ENCODE data around the gene PHLDA3. TPM values are rescaled to one million over a fixed set of nuclear protein-coding genes. Genes with fewer than 3 reads are reported as not detected.

PHLDA3 gene
- total and polyA plus RNA-seq, 8 donors: 11.1 to 82.7 (median 18.1) TPM

DNA sequence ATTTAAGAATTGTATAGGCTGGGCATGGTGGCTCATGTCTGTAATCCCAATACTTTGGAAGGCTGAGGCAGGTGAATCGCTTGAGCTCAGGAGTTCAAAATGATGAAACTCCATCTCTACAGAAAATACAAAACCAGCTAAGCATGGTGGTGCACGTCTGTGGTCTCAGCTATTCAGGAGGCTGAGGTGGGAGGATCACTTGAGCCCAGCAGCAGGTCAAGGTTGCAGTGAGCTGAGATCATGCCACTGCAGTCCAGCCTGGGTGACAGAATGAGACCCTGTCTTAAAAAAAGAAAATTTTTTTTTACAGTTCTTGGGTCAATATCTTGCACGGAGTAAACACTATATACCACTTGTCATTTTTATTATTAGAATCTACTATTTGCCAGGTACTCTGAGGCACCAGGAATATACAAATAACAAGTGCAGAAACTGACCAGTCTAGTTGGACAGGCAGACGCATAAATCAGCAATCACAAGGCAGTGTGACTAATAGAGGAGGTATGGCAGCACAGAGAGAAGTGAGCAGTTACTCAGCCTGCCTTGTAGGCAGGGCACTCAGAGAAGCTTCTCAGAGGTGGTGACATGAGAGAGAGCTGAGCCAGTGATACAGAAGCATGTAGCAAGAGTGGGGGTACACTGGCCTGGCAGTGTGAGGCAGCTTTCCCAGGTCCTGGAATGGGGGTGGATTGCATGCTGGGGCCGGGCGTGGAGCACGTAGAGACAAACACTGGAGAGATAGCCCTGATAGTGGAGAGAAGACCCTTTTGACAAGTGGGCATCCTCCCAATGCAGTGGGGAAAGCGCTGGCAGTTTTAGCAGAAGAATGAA is 8.0 kb downstream of the PHLDA3 start:
- Histone ChIP-seq H3K27me3 (no peaks in the 10 kb centered on the region), H3K36me3 (peaks cover 0 to 19% of the 10 kb centered on the region in 2 donors), H3K4me3 (no peak overlapping the region), H3K9me3 (no peaks in the 10 kb centered on the region), H3K4me1 (peaks cover 36 to 47% of the 10 kb centered on the region in 2 donors), H3K27ac (peak overlapping the region; percentile 64 to 92)
- TF ChIP-seq, protein P1, sequence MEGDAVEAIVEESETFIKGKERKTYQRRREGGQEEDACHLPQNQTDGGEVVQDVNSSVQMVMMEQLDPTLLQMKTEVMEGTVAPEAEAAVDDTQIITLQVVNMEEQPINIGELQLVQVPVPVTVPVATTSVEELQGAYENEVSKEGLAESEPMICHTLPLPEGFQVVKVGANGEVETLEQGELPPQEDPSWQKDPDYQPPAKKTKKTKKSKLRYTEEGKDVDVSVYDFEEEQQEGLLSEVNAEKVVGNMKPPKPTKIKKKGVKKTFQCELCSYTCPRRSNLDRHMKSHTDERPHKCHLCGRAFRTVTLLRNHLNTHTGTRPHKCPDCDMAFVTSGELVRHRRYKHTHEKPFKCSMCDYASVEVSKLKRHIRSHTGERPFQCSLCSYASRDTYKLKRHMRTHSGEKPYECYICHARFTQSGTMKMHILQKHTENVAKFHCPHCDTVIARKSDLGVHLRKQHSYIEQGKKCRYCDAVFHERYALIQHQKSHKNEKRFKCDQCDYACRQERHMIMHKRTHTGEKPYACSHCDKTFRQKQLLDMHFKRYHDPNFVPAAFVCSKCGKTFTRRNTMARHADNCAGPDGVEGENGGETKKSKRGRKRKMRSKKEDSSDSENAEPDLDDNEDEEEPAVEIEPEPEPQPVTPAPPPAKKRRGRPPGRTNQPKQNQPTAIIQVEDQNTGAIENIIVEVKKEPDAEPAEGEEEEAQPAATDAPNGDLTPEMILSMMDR (IDR thresholded peaks at IDR 0.05): no peak
- intact Hi-C loops (cut with DNase I): no loop called here
- DNase-seq (peak in 2 of 4 donors; percentile 61 to 70), ATAC-seq (peak; percentile 82)

- H3K4me1 ChIP-seq: peaks cover 38 to 52% of the 10 kb centered on the region in 2 donors
- no peaks in the 10 kb centered on the region for H3K9me3 ChIP-seq
- no peaks in the 10 kb centered on the region for H3K27me3 ChIP-seq
- DNase-seq (no peak), ATAC-seq (no peak)
- TF ChIP-seq, protein P1 (IDR thresholded peaks at IDR 0.05): no peak
- H3K4me3 ChIP-seq: no peak overlapping the region
- H3K27ac ChIP-seq: no peak overlapping the region
- H3K36me3 ChIP-seq: peaks cover 0 to 6% of the 10 kb centered on the region in 2 donors
- intact Hi-C loops (cut with DNase I): no loop called here
These were observed 9.2 kb downstream of the PHLDA3 start for GRCh38 chr1:201459775-201460174.

- no peak overlapping the region for H3K4me3 ChIP-seq
- TF ChIP-seq, protein P1 (IDR thresholded peaks at IDR 0.05): no peak
- intact Hi-C loops (cut with DNase I): no loop called here
- H3K4me1 ChIP-seq: peaks cover 40 to 53% of the 10 kb centered on the region in 2 donors
- ATAC-seq: no peak
- no peaks in the 10 kb centered on the region for H3K36me3 ChIP-seq
- H3K27ac ChIP-seq: no peak overlapping the region
- H3K9me3 ChIP-seq: no peaks in the 10 kb centered on the region
- no peaks in the 10 kb centered on the region for H3K27me3 ChIP-seq
- DNase-seq: no peak
These were observed 9.9 kb downstream of the PHLDA3 start for GRCh38 chr1:201459052-201459451.

DNA sequence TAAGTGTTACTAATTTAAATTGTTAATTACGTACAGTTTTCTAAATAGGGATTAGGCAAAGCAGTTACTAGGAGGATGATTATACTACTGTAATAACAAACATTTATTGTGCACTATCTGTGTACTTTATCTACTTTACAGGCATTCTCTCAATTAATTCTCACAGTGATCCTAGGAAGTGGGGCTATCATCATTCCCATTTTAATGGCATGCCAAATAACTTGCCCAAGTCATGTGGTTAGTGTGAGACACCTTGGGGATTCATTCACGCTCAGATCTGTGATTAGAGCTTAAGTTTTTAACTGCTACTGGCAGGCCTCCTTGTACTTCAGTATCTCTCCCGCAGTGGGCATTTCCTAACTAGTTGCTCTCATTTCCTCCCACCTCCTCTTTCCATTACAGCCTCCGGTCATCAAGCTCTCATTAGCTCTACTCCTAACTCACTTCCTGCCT is 11.5 kb downstream of the PHLDA3 start:
- Histone ChIP-seq H3K27me3 (no peaks in the 10 kb centered on the region), H3K27ac (peak overlapping the region; percentile 72 to 86), H3K9me3 (no peaks in the 10 kb centered on the region), H3K4me3 (no peak overlapping the region), H3K4me1 (peaks cover 33 to 49% of the 10 kb centered on the region in 2 donors), H3K36me3 (no peaks in the 10 kb centered on the region)
- DNase-seq: no peak
- intact Hi-C loops (cut with DNase I): no loop called here
- no peak for ATAC-seq
- TF ChIP-seq, protein P1 (IDR thresholded peaks at IDR 0.05): no peak

DNA sequence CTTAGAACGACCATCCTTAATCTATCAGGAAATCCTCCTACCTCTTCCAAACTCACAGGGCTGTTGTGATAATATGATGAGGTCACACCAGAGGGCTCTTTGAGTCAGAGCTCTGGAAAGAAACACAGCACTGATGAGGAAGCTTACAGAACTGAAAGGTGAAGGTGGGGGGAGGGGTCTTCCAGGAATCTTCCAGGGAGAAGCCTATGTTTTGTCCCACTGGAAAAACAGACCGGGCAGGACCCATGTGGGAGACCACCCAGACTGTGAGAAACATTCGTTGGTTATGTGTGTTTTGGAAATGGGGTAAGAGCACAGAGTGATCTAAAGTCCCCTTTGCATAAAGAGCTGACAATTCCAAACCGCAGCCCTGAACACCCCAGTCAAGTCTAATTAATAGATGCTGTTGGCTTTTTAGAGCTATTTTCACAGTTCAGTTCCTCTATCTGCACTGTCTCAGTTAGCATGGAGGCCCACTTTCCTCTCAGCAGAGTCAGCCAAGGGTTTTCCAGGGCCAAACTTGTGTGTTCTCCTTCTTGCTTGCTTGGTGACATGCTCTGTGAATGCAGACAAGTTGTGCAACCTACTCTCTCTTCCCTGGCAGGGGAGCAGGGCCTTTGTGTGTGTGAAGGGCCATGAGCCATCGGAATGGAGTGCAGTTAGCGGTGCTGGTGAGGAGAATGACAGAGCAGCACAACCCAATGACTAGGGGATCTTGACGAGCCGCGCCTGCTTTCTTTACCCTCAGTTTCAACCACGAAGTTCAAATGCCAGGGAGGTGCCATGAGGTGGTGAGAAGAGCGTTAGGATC is 12.3 kb downstream of the PHLDA3 start:
- peaks cover 24 to 41% of the 10 kb centered on the region in 2 donors for H3K4me1 ChIP-seq
- DNase-seq: peak in 3 of 4 donors; percentile 70 to 86 (median 79)
- H3K27me3 ChIP-seq: no peaks in the 10 kb centered on the region
- intact Hi-C loops (cut with DNase I): no loop called here
- TF ChIP-seq, protein P1 (IDR thresholded peaks at IDR 0.05): no peak
- H3K4me3 ChIP-seq: no peak overlapping the region
- peak overlapping the region; percentile 72 to 86 for H3K27ac ChIP-seq
- H3K9me3 ChIP-seq: no peaks in the 10 kb centered on the region
- peak; percentile 65 for ATAC-seq
- no peaks in the 10 kb centered on the region for H3K36me3 ChIP-seq

Measured in left lung (tissue), 10 donors.